GM21619 (cell line): ENCODE measurements around the gene SERPINC1.
"Not testable (repeated sequence)": the region's sequence is repeated elsewhere in the genome, so short reads cannot be mapped to it uniquely, and the experiment has no call there.

Experiments used
- ATAC-seq: cut with Tn5 transposase; IDR thresholded peaks from one replicate; pipeline ENCODE4 v1.9.1; 2021; ENCODE audit not compliant: unreplicated experiment

Gene SERPINC1

GRCh38 chr1:173893611-173894010 lies 23.5 kb downstream of the SERPINC1 start:
- no peak for ATAC-seq

- no peak for ATAC-seq
Measured at GRCh38 chr1:173889885-173890284, 27.2 kb downstream of the SERPINC1 start.

GRCh38 chr1:173888749-173889148 lies 28.4 kb downstream of the SERPINC1 start:
- ATAC-seq: no peak

GRCh38 chr1:173887627-173888026 lies 29.5 kb downstream of the SERPINC1 start:
- ATAC-seq: no peak

GRCh38 chr1:173886746-173887611 lies 30.1 kb downstream of the SERPINC1 start:
- no peak for ATAC-seq

GRCh38 chr1:173884701-173885100 lies 32.4 kb downstream of the SERPINC1 start:
- ATAC-seq: no peak

GRCh38 chr1:173881117-173881516 lies 36.0 kb downstream of the SERPINC1 start:
- ATAC-seq: not testable (repeated sequence)

GRCh38 chr1:173878251-173878650 lies 38.9 kb downstream of the SERPINC1 start:
- ATAC-seq: no peak

- no peak for ATAC-seq
Measured at GRCh38 chr1:173876732-173877131, 40.4 kb downstream of the SERPINC1 start.

- ATAC-seq: no peak
Measured at GRCh38 chr1:173871500-173871899, 45.6 kb downstream of the SERPINC1 start.

- no peak for ATAC-seq
Measured at GRCh38 chr1:173871091-173871490, 46.0 kb downstream of the SERPINC1 start.

- peak; percentile 23 for ATAC-seq
Measured at GRCh38 chr1:173870252-173871075, 46.7 kb downstream of the SERPINC1 start.

- no peak for ATAC-seq
Measured at GRCh38 chr1:173869021-173869359, 48.1 kb downstream of the SERPINC1 start.

- peak; percentile 53 for ATAC-seq
Measured at GRCh38 chr1:173868266-173869020, 48.7 kb downstream of the SERPINC1 start, which contains the start of gene ZBTB37. ZBTB37 (plus strand) TSS chr1:173868380; CDS start chr1:173870226, 1,846 bp downstream.

- peak; percentile 69 for ATAC-seq
Measured at GRCh38 chr1:173867753-173868265, 49.3 kb downstream of the SERPINC1 start, which contains the start of gene GAS5. GAS5 (minus strand) TSS chr1:173867989.

- ATAC-seq: no peak
Measured at GRCh38 chr1:173867141-173867752, 49.9 kb downstream of the SERPINC1 start.

GRCh38 chr1:173866413-173867115 lies 50.6 kb downstream of the SERPINC1 start:
- no peak for ATAC-seq

GRCh38 chr1:173865468-173866164 lies 51.5 kb downstream of the SERPINC1 start:
- ATAC-seq: no peak

- no peak for ATAC-seq
Measured at GRCh38 chr1:173864179-173864867, 52.8 kb downstream of the SERPINC1 start.
